ENCODE measurements around the gene TANGO2. TPM values are rescaled to one million over a fixed set of nuclear protein-coding genes. Genes with fewer than 3 reads are reported as not detected.

The TANGO2 gene
- total and polyA plus RNA-seq, 9 of the 15 experiments (the other 6 are each of a cell fraction or from before 2014, with no cell fraction given): 15.5 to 94.9 (median 70.1) TPM

- TF ChIP-seq ZNF592 (IDR thresholded peaks at IDR 0.05) (no peak), REST (IDR thresholded peaks at IDR 0.05; ENCODE audit: borderline replicate concordance) (no peak), REST (CRISPR knock-in tag; IDR thresholded peaks at IDR 0.05; ENCODE audit: low read depth) (no peak), CBFB (CRISPR knock-in tag; IDR thresholded peaks at IDR 0.05) (no peak), ATF6 (CRISPR knock-in tag; IDR thresholded peaks at IDR 0.05) (no peak), ZNF507 (tag; conservative IDR thresholded peaks at IDR 0.05) (no peak), KLF16 (IDR thresholded peaks at IDR 0.05) (0 out of 2 replicates have a peak, but pooled peaks have one; percentile 33), POLR2B (IDR thresholded peaks at IDR 0.05; ENCODE audit: low read depth, partially characterized antibody) (peak; percentile 91), ZKSCAN3 (CRISPR knock-in tag; IDR thresholded peaks at IDR 0.05) (no peak), ATF4 (CRISPR knock-in tag; IDR thresholded peaks at IDR 0.05) (0 out of 2 replicates have a peak, but pooled peaks have one; percentile 5), PPARD (CRISPR knock-in tag; IDR thresholded peaks at IDR 0.05) (no peak), PHF8 (IDR thresholded peaks at IDR 0.05; ENCODE audit: borderline replicate concordance, low read length) (0 out of 2 replicates have a peak, but pooled peaks have one; percentile 27), TAF15 (IDR thresholded peaks at IDR 0.05; ENCODE audit: low read depth, low read length) (peak; percentile 92; the same call in 1 of the 2 replicates)
These were observed 90.3 kb downstream of the TANGO2 start (continued) for GRCh38 chr22:20111045-20111688.

Data from K562 (cell line).